Coronary artery (tissue), 2 donors: ENCODE data around the gene PLEKHG3.
"Not testable (repeated sequence)": the region's sequence is repeated elsewhere in the genome, so short reads cannot be mapped to it uniquely, and the experiment has no call there.

Experiments used
- DNase-seq: peaks from one replicate; pipeline ENCODE4 v3.0.0-alpha.2; 2017; ENCODE audit warnings: low spot score
- H3K27ac ChIP-seq, 2 donors: fragments of 200-600 bp; sonication (generic); one replicate each; pipeline ENCODE4 v1.5.1; 2016 to 2019
- H3K4me3 ChIP-seq: fragments of 200-600 bp; sonication (generic); 2 replicates; pipeline ENCODE4 v1.5.1; 2016; ENCODE audit warnings: mild to moderate bottlenecking, moderate library complexity
- CTCF ChIP-seq: fragments of 200-600 bp; sonication (generic); IDR thresholded peaks from one replicate; pipeline ENCODE4 v1.5.1; 2019; ENCODE audit warnings: antibody characterized with exemption

PLEKHG3 gene

GRCh38 chr14:64686282-64686615 lies 18.0 kb upstream of the PLEKHG3 start:
- no peak for DNase-seq
- TF ChIP-seq CTCF, result no peak
- no peak overlapping the region for H3K4me3 ChIP-seq
- H3K27ac ChIP-seq, result no peak overlapping the region

DNA sequence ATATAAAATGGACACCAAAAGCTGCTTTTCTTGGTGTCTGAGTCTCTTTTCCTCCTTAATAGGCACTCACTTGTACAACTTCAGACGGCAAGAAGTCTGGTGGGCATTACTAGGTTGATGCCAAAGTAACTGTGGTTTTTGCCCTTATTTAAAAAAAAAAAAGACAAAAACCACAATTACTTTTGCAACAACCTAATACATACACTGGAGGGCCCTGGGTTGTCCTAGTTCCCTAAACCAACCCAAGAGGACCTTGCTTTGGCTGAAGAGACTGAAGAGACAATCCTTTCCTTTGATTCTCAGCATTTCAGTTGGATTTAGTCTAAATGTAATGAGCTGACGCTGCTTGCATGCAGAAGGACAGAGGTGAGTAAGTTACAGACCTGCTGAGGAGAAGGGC lies 16.2 kb upstream of the PLEKHG3 start:
- no peak for TF ChIP-seq CTCF
- no peak for DNase-seq
- Histone ChIP-seq H3K4me3 (no peak overlapping the region), H3K27ac (no peak overlapping the region)

DNA sequence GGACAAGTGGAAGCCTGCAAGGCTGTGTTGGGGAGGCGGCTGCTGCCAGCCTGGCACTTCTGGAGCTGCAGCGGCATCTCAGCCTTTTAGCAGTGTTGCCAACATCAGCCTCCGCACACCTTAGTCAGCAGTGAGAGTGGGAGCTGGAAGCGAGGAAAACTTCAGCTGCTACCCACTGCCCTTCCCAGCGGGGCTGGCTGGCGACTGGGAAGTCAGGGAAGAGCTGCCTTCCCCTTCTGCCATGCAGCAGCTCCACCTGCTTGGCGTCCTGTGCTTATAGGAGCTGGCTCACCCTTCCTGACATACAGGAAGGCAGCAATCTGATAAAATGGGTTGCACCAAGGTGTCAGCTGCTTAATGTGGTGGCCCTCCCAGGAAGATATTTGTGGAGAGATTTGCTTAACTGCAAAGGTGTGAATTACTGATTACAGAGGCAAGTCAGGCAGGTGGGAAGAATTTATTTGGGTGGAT lies 15.4 kb upstream of the PLEKHG3 start:
- Histone ChIP-seq H3K4me3 (no peak overlapping the region), H3K27ac (no peak overlapping the region)
- DNase-seq, result no peak
- TF ChIP-seq CTCF, result no peak

- no peak for DNase-seq
- Histone ChIP-seq H3K27ac (no peak overlapping the region), H3K4me3 (no peak overlapping the region)
- TF ChIP-seq CTCF, result no peak
These were observed 14.9 kb upstream of the PLEKHG3 start for GRCh38 chr14:64689289-64689688.

DNA sequence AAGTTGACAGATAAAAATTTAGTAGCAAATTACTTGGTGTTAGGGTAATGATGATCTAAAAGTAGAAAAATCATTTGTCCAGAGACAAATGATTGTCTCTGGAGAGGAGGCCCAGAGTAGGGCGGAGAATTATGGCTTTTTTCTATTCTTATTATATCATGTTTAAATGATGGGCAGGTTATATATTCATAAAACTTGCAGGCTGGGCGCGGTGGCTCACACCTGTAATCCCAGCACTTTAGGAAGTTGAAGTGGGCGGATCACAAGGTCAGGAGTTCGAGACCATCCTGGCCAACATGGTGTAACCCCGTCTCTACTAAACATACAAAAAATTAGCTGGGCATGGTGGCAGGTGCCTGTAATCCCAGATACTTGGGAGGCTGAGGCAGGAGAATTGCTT lies 13.6 kb upstream of the PLEKHG3 start:
- not testable (repeated sequence) for H3K27ac ChIP-seq, H3K4me3 ChIP-seq
- peak; percentile 14 for DNase-seq

DNA sequence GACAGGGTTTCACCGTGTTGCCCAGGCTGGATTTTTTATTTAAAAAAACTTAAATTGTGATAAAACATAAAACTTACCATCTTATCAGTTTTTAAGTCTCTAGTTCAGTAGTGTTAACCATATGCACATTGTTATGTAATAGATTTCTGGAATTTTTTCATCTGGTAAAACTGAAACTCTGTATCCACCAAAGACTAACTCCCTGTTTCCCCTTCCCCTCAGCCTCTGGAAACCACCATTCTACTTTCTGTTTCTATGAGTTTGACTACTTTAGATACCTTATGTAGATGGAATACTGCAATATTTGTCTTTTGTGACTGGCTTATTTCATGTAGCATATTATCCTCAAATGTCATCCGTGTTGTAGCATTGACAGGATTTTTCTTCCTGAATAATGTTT lies 12.8 kb upstream of the PLEKHG3 start:
- TF ChIP-seq CTCF, result no peak
- Histone ChIP-seq H3K4me3 (no peak overlapping the region), H3K27ac (no peak overlapping the region)
- DNase-seq, result no peak

GRCh38 chr14:64692189-64692985 lies 11.8 kb upstream of the PLEKHG3 start:
- no peak for TF ChIP-seq CTCF
- Histone ChIP-seq H3K27ac (peak overlapping the region in 1 of 2 donors; percentile 68), H3K4me3 (no peak overlapping the region)
- peak; percentile 52 for DNase-seq
